SJSA1 (cell line): ENCODE results near the gene C3orf38. TPM values are rescaled to one million over a fixed set of nuclear protein-coding genes. Genes with fewer than 3 reads are reported as not detected.
A peak's percentile ranks its signal among the peaks of the same experiment; 100 is the strongest.

Experiments used
- DNase-seq, 2 experiments: peaks; one replicate each; pipeline ENCODE4 v3.0.0-alpha.2; 2015 to 2020; ENCODE audit warnings: low spot score in 2 of 2, low read depth in 1 of 2
- H3K27ac ChIP-seq: fragments of 250-450 bp; sonication (Bioruptor Pico); 2 replicates; pipeline ENCODE4 v1.5.1; 2020; ENCODE audit warnings: mild to moderate bottlenecking, moderate library complexity
- H3K27me3 ChIP-seq: fragments of 250-450 bp; sonication (Bioruptor Pico); replicated peaks from 2 replicates; pipeline ENCODE4 v1.5.1; 2020; ENCODE audit warnings: mild to moderate bottlenecking, moderate library complexity
- H3K36me3 ChIP-seq: fragments of 250-450 bp; sonication (Bioruptor Pico); 2 replicates; pipeline ENCODE4 v1.5.1; 2020; ENCODE audit warnings: mild to moderate bottlenecking
- H3K4me1 ChIP-seq: fragments of 250-450 bp; sonication (Bioruptor Pico); replicated peaks from 2 replicates; pipeline ENCODE4 v1.6.1; 2021; ENCODE audit warnings: mild to moderate bottlenecking
- H3K4me3 ChIP-seq: fragments of 250-450 bp; sonication (Bioruptor Pico); 2 replicates; pipeline ENCODE4 v1.5.1; 2020; ENCODE audit warnings: mild to moderate bottlenecking
- H3K9me3 ChIP-seq: fragments of 250-450 bp; sonication (Bioruptor Pico); replicated peaks from 2 replicates; pipeline ENCODE4 v1.5.1; 2020; ENCODE audit warnings: mild to moderate bottlenecking
- total RNA-seq: library from RNA; depleted of rRNA; stranded (reverse); fragments of >200 nt; shearing (Covaris generic); gene quantifications from 2 replicates; pipeline ENCODE4 v1.2.3, GENCODE V29; 2014

C3orf38 gene
- total RNA-seq, 1 experiment from 2014 or later = 21.0 TPM

DNA sequence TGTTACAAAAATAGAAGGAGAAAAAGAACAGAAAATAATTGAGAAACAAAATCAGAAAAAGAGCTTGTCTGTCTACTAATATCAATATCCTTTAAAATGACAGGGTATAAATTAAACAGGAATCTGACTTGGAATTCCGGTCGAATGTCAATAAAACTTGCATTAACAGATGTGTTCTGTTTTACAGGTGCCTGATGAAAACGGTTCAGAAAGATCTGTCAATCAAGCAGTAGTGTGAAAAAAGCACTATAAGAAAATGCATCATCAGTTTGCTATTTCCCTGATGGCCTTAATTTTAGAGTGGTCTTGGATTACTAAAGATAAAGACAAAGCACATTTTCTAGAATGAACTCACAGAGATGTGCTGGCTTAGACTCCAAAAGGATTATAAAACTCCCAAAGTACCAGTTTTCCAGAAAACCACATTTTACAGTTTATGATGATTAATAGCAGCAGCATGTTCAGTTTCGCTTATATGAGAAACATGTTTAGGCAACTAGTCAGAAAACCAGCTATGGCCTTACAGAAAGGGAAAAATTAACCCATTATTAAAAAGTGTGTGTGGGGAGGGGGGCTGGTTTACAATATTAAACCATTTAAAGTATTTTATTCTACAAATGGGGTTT is 8.2 kb upstream of the C3orf38 start:
- Histone ChIP-seq H3K4me1 (peaks cover 9% of the 10 kb centered on the region), H3K4me3 (no peak overlapping the region), H3K27me3 (no peaks in the 10 kb centered on the region), H3K27ac (no peak overlapping the region), H3K36me3 (peaks cover 27% of the 10 kb centered on the region), H3K9me3 (no peaks in the 10 kb centered on the region)
- no peak for DNase-seq

DNA sequence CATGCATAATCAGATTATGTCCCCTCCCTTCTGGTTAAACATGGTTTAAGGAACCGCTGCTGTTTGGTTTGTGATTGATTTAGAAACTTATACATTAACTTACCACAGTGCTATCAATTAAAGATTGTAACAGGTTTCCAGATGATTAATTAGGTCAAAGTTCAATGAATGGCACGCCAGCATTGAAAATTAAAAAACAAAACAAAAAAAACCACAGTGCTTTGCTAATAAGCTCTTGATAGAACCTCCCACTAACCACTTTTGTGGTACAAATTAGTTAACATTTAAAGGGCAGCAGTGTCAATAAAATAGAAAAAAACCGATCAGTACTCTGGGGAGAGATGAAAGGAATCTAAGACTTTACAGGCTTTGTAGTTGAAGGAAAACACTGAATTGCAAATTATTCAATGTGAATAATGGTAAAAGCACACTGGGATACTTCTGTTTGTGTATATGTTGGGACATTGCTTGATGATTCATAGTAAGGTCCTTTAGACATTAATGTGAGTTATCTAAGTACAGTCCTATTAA is 7.6 kb upstream of the C3orf38 start:
- Histone ChIP-seq H3K27ac (no peak overlapping the region), H3K9me3 (no peaks in the 10 kb centered on the region), H3K36me3 (peaks cover 27% of the 10 kb centered on the region), H3K4me3 (no peak overlapping the region), H3K27me3 (no peaks in the 10 kb centered on the region), H3K4me1 (peaks cover 9% of the 10 kb centered on the region)
- DNase-seq = no peak

DNA sequence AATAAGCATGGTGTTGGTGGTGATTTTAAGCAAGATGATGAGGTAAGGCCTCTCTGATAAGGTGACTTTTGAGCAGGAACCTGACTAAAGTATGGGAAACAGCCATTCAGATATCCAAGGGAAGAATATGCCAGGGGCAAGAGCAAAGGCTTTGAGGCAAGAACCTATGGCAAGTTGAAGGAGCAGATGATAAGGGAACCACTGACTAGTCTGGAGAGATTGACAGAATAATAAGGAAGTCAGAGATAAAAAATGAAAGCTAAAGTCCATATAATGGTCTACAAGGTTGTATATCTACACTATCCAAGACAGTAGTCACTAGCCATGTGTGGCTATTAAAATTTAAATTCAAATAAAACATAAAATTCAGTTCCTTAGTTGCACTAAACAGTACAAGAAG is 2.5 kb upstream of the C3orf38 start:
- Histone ChIP-seq H3K27me3 (no peaks in the 10 kb centered on the region), H3K9me3 (no peaks in the 10 kb centered on the region), H3K4me1 (peaks cover 10% of the 10 kb centered on the region), H3K4me3 (no peak overlapping the region), H3K36me3 (peaks cover 8% of the 10 kb centered on the region; the same call in 1 of the 2 replicates), H3K27ac (no peak overlapping the region)
- no peak for DNase-seq

DNA sequence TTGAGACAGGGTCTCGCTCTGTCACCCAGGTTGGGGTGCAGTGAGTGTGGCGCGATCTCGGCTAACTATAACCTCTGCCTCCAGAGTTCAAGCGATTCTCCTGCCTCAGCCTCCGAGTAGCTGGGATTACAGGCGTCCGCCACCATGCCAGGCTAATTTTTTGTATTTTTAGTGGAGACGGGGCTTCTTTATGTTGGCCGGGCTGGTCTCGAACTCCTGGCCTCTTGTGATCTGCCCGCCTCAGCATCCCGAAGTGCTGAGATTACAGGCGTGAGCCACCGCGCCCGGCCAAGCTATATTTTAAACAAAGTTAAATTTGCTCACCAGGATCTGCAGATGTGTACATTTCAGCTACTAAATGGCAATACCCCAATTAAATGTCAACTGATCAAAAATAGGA is 1.1 kb upstream of the C3orf38 start:
- DNase-seq = no peak
- H3K27me3 ChIP-seq = no peaks in the 10 kb centered on the region
- H3K4me3 ChIP-seq = peak overlapping the region; percentile 77
- peaks cover 6% of the 10 kb centered on the region; the same call in 1 of the 2 replicates for H3K4me1 ChIP-seq
- no peaks in the 10 kb centered on the region for H3K9me3 ChIP-seq
- H3K27ac ChIP-seq = peak overlapping the region; percentile 73
- H3K36me3 ChIP-seq = peaks cover 15% of the 10 kb centered on the region

DNA sequence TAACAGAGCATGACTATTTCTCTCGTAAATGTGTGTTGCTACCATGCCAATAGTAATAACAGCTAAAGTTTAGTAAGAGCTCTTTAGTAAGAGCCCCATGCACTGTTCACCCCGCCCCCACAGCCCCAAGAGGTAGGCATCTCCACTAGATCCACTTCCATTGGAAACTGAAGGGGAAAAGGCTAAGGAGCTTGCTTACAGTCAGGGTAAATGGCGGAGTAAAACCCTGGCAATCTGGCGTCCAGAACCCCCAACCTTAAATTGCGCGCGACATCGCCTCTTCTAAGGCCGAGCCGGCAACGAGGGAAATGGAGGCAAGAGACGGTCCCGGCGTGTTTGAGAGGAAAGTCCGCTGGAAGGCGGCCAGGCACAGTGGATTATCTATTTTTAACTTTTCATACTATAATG is 654 bp upstream of the C3orf38 start:
- DNase-seq = peak in 1 of 2 experiments; percentile 40
- H3K27me3 ChIP-seq = no peaks in the 10 kb centered on the region
- peak overlapping the region; percentile 73 for H3K27ac ChIP-seq

DNA sequence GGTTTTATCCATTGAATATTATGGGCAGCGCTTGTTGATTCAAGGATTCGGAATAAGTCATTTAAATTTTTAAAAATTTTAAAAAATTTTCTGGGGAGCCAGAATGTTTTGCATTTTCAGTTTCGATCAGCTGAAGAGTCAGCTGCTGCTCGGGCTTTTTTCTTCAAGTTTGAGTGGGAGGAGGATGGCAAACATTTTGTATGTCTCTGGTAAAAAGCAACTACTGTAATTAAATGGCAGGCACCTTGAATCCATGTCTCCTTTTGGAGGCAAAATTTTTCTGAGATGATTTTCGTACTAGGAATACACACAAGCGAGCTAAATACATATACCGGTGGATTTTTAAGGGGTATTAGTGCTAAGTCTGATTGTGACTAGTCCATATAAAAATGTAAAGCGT is 612 bp downstream of the C3orf38 start:
- Histone ChIP-seq H3K36me3 (peaks cover 27% of the 10 kb centered on the region), H3K4me3 (peak overlapping the region; percentile 77), H3K27ac (peak overlapping the region; percentile 73), H3K9me3 (no peaks in the 10 kb centered on the region), H3K4me1 (peaks cover 6% of the 10 kb centered on the region; the same call in 1 of the 2 replicates), H3K27me3 (no peaks in the 10 kb centered on the region)
- DNase-seq = no peak

More for the DNA sequence above, 654 bp upstream of the C3orf38 start:
- Histone ChIP-seq H3K4me1 (peaks cover 6% of the 10 kb centered on the region; the same call in 1 of the 2 replicates), H3K4me3 (peak overlapping the region; percentile 77), H3K9me3 (no peaks in the 10 kb centered on the region), H3K36me3 (peaks cover 19% of the 10 kb centered on the region)

DNA sequence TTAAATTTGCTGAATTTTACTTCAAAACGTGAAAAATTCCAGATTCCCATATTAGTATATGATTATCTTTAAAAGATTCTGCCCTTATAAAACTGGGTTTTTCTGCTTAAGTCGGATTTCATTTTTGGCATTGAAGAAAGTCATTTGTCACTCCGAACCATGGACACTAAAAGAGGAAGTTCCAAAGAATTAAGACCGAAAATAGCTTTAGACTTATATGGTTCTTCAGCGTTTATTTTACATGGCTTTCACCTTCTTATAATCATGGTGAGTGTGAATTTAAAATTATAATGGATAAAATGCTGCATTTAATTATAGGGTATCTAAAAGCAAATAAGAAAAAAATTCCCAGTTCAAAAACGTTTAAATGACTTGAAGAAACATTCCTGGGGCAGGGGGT is 1.0 kb downstream of the C3orf38 start:
- Histone ChIP-seq H3K4me3 (peak overlapping the region; percentile 77), H3K9me3 (no peaks in the 10 kb centered on the region), H3K27me3 (no peaks in the 10 kb centered on the region), H3K4me1 (peaks cover 6% of the 10 kb centered on the region; the same call in 1 of the 2 replicates), H3K27ac (no peak overlapping the region; the same call in 1 of the 2 replicates), H3K36me3 (peaks cover 28% of the 10 kb centered on the region)
- no peak for DNase-seq

DNA sequence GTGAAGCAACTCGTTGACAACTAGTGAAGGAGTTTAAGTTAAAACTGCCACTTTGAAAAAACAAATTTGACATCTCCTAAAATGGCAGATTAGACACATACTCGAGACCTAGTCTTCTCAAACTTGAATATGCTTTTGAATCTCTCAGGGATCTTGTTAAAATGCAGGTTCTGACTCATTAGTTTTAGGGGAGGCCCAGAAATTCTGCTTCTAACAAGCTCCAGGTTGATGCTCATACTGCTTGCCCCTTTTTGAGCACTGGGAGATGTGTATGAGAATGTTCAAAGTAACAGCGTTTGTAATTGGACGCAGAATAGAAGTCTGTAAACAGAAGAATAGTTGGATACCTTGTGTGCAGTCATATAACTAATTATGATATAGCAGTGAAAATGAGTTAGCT is 1.6 kb downstream of the C3orf38 start:
- no peaks in the 10 kb centered on the region for H3K27me3 ChIP-seq
- DNase-seq = no peak
- H3K36me3 ChIP-seq = peaks cover 34% of the 10 kb centered on the region
- no peak overlapping the region for H3K27ac ChIP-seq
- H3K9me3 ChIP-seq = no peaks in the 10 kb centered on the region
- H3K4me1 ChIP-seq = peaks cover 6% of the 10 kb centered on the region; the same call in 1 of the 2 replicates
- no peak overlapping the region for H3K4me3 ChIP-seq

DNA sequence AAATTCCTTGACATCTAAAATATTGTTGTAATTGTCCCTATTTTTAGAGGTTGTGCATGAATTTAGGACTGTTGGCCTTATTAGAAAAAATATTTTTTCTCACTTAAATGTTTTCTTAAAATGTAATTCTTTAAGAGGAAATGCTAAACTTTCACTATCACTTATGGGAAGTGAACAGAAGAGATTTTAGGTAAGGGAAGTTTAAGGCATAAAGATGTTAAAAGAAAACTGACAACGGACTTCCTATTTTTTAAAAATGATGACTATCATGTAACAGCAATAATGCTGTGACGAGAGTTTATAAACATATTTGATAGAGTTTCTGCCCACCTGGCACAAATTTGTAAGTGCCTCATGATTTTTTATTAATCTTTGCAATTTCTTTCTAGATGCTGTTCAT is 3.1 kb downstream of the C3orf38 start:
- H3K9me3 ChIP-seq = no peaks in the 10 kb centered on the region
- no peak for DNase-seq
- peaks cover 47% of the 10 kb centered on the region for H3K36me3 ChIP-seq
- peaks cover 6% of the 10 kb centered on the region; the same call in 1 of the 2 replicates for H3K4me1 ChIP-seq
- H3K4me3 ChIP-seq = no peak overlapping the region
- no peaks in the 10 kb centered on the region for H3K27me3 ChIP-seq
- no peak overlapping the region for H3K27ac ChIP-seq

DNA sequence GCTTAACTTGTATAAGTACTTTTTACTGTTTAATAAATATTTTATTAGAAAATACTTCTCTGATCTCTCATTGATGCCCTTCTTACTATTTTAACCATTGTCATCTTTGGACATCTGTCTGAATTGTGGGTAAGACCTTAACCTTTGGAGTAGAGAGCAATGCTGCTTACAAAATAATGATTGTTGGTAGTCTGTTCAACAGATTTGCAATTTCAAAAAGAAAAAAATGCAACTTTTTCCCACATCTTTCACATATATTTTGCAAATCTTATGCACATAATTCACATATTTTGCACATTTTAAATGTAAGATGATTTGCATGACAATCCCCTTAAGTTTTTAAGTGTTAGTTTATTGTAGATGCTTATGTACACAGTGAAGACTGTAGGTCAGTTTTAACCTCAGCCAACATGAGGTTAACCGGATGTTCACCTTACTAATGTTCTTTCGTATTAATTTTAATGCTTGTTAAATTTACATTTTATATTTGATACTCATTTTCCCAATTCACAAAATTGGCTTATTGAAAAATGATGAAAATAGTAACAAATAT is 16.7 kb downstream of the C3orf38 start:
- Histone ChIP-seq H3K4me1 (no peaks in the 10 kb centered on the region), H3K36me3 (peaks cover 4% of the 10 kb centered on the region; the same call in 1 of the 2 replicates), H3K27ac (no peak overlapping the region), H3K27me3 (no peaks in the 10 kb centered on the region), H3K9me3 (no peaks in the 10 kb centered on the region), H3K4me3 (no peak overlapping the region)
- no peak for DNase-seq

DNA sequence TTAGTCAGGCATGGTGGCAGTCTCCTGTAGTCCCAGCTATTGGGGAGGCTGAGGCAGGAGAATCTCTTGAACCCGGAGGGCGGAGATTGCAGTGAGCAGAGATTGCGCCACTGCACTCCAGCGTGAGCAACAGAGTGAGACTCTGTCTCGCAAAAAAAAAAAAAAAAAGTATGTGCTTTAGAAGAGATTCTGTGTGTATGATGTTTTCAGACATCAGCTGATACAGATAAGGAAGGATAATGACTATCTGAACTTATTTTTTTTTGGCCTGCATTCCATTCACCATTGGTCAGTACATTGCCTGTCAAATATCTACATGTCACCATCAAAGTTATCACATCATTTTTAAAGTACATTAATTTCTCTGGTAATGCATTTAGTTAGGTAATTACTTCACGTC is 17.4 kb downstream of the C3orf38 start:
- Histone ChIP-seq H3K27me3 (no peaks in the 10 kb centered on the region), H3K9me3 (no peaks in the 10 kb centered on the region), H3K4me1 (no peaks in the 10 kb centered on the region), H3K36me3 (peaks cover 3% of the 10 kb centered on the region; the same call in 1 of the 2 replicates), H3K4me3 (no peak overlapping the region), H3K27ac (no peak overlapping the region)
- no peak for DNase-seq

DNA sequence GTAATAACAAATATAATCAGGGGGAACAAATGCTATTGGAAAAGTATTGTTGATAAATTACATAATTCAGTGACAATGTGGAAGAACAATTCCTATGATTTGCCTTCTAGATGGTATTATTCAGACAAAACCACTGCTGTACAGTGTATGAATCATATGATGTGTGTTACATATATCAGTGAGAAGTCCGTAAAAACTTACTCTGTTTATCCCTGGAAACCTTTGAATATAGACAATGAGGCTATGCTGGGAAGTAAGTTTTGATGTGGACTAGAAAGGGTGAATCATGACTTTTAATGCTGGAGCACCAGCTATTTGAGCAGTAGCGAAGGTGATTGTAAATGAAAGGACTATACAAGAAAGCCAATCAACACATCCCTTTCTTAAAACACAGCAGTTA is 17.9 kb downstream of the C3orf38 start:
- Histone ChIP-seq H3K27me3 (no peaks in the 10 kb centered on the region), H3K4me1 (no peaks in the 10 kb centered on the region), H3K4me3 (no peak overlapping the region), H3K9me3 (no peaks in the 10 kb centered on the region), H3K36me3 (no peaks in the 10 kb centered on the region; the same call in 1 of the 2 replicates), H3K27ac (no peak overlapping the region)
- DNase-seq = no peak

DNA sequence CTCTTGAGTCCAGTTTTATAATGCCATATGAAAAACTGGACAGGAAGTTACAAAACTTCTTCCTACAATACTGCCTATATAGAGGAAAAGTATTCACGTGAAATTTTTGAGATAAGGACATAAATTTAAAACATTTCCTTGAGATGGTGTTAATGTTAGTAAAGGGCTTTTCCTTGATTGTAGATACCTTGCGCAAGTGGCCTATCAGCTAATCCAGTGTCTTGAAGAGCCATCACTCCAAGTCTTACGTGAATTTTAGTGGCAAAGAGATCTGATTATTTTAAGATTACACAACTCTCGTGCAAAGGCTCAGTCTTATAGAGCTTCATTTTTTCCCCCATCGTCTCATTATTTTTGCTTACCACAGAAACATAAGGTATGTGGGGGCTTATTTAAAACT is 18.4 kb downstream of the C3orf38 start:
- no peaks in the 10 kb centered on the region for H3K27me3 ChIP-seq
- no peaks in the 10 kb centered on the region for H3K9me3 ChIP-seq
- no peak overlapping the region for H3K27ac ChIP-seq
- H3K36me3 ChIP-seq = no peaks in the 10 kb centered on the region
- DNase-seq = no peak
- no peak overlapping the region for H3K4me3 ChIP-seq
- no peaks in the 10 kb centered on the region for H3K4me1 ChIP-seq

DNA sequence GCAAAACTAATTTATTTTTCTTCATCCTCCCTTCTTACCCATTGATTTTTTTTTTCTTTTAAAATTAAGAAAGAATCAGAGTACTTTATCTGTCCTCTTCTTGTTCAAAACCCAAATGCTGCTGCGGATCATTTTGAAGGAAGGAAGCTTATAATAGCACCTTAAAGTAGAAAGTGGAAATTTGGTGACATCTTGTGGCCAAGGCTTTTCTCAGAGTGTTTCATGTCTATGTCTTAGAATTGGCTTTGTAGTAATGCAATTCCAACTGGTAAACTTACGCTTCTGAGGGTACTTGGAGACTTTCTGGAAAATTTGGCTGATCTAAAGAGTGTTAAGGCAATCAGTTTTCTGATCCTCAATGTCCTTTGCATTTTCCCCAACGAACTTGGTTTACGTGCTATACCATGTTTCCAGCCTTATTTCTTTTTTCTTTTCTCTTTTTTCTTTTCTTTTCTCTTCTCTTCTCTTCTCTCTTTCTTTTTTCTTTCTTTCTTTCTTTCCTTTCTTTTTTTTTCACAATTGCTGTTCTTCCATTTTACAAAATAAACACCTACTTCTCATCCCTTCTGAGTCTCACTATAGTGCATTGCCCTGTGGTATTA is 30.7 kb downstream of the C3orf38 start:
- peak in 1 of 2 experiments; percentile 16 for DNase-seq
- Histone ChIP-seq H3K27me3 (no peaks in the 10 kb centered on the region), H3K4me3 (no peak overlapping the region), H3K4me1 (no peaks in the 10 kb centered on the region), H3K9me3 (no peaks in the 10 kb centered on the region), H3K27ac (no peak overlapping the region), H3K36me3 (no peaks in the 10 kb centered on the region)
